ENCODE results near the gene PGC. TPM values are rescaled to one million over a fixed set of nuclear protein-coding genes. Genes with fewer than 3 reads are reported as not detected.

The PGC gene
- total RNA-seq, 2 experiments from 2014 or later, result not detected

DNA sequence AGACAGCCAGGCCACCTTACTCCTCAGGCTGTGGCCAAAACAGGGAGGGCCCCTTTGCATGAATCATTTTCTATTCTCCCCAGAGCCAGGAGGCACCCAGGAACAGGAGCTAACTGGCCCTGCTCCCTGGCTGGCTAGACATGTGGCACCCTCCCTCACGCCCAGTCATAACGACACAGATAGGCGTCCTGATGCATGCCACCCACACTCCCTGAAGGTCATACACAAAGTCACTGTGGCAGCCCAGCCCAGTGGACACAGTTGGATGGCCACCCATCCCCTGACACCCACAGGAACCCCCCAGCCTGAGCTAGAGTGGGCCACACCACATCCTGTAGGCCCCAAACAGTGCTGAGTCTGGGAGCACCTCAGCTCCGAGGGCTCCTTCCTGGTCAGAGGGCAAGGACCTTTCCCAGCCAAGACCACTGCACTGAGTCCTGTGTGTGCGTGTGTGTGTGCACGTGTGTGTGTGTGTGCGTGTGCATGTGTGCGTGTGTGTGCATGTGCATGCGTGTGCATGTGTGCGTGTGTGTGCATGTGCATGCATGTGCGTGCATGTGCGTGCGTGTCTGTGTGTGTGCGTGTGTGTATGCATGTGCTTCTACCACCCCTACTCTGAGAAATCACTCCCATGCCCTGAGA is 33.4 kb downstream of the PGC start:
- intact Hi-C loops (cut with micrococcal nuclease), result no loop called here
- no peaks in the 10 kb centered on the region for H3K36me3 Mint-ChIP-seq (ENCODE audit: low read depth)
- no peaks in the 10 kb centered on the region for H3K27me3 Mint-ChIP-seq (ENCODE audit: low read depth)
- peak; percentile 44 for DNase-seq
- H3K4me3 Mint-ChIP-seq, result no peak overlapping the region
- H3K4me1 Mint-ChIP-seq (ENCODE audit: low read depth), result peaks cover 15% of the 10 kb centered on the region
- no peaks in the 10 kb centered on the region for H3K9me3 Mint-ChIP-seq
- no peak overlapping the region for H3K27ac Mint-ChIP-seq
- CTCF ChIA-PET, result no interaction called here

DNA sequence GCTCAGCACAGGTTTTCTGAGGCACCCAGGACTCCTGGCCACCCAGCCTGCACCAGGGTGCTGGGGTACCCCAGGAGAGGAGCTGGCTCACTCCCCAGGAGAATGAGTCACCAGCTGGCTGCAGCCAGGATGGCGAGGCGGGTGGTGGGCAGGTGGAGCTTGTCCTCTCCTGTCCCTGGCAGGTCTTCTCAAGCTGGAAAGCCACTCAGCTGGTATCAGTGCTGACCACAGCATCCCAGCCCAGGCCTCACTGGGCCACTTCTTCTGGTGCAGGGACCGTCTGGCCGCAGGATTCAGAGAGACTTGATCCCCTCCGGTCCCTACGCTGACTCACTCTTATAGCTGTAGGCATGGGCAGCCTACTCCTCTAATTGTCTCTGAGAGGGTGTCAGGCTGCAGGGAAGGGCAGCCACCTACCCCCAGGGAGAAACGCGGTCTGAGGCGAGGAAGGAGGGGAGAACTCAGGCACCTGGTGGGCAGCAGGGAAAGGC is 34.0 kb downstream of the PGC start:
- CTCF ChIA-PET, result no interaction called here
- no peak overlapping the region for H3K27ac Mint-ChIP-seq
- H3K4me3 Mint-ChIP-seq, result no peak overlapping the region
- no peaks in the 10 kb centered on the region for H3K27me3 Mint-ChIP-seq (ENCODE audit: low read depth)
- intact Hi-C loops (cut with micrococcal nuclease), result no loop called here
- no peaks in the 10 kb centered on the region for H3K9me3 Mint-ChIP-seq
- DNase-seq, result no peak
- H3K4me1 Mint-ChIP-seq (ENCODE audit: low read depth), result peaks cover 19% of the 10 kb centered on the region
- H3K36me3 Mint-ChIP-seq (ENCODE audit: low read depth), result no peaks in the 10 kb centered on the region

- no peaks in the 10 kb centered on the region for H3K27me3 Mint-ChIP-seq (ENCODE audit: low read depth)
- no peaks in the 10 kb centered on the region for H3K9me3 Mint-ChIP-seq
- no peaks in the 10 kb centered on the region for H3K36me3 Mint-ChIP-seq (ENCODE audit: low read depth)
- no peak for DNase-seq
- H3K4me1 Mint-ChIP-seq (ENCODE audit: low read depth), result peaks cover 20% of the 10 kb centered on the region
- no peak overlapping the region for H3K27ac Mint-ChIP-seq
- intact Hi-C loops (cut with micrococcal nuclease), result no loop called here
- H3K4me3 Mint-ChIP-seq, result no peak overlapping the region
- CTCF ChIA-PET, result no interaction called here
These were observed 34.5 kb downstream of the PGC start for GRCh38 chr6:41712651-41713103.

GRCh38 chr6:41711323-41712038 is 35.7 kb downstream of the PGC start:
- Mint-ChIP-seq H3K4me1 (ENCODE audit: low read depth) (peaks cover 27% of the 10 kb centered on the region), H3K36me3 (ENCODE audit: low read depth) (no peaks in the 10 kb centered on the region), H3K27ac (no peak overlapping the region), H3K4me3 (no peak overlapping the region), H3K9me3 (no peaks in the 10 kb centered on the region), H3K27me3 (ENCODE audit: low read depth) (no peaks in the 10 kb centered on the region)
- no peak for DNase-seq
- intact Hi-C loops (cut with micrococcal nuclease), result no loop called here
- CTCF ChIA-PET, result interaction anchor here (0.6 kb wide), 1 partner anchor 448 kb away, joined by 4 read pairs; no protein-coding TSS in a partner anchor

DNA sequence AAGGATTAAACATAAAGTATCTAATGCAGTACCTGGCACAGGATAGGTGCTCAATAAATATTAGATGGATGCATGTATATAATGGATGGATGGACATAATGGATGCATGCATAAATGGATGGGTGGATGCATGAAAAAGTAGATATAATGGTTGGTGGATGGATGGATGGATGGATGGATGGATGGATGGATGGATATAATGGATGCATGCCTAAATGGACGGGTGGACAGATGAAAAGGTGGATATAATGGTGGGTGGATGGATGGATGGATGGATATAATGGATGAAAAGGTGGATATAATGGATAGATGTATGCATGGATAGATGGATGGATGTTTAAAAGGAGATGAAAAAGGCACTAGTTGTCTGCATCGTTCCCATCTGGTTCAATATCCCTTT is 37.8 kb downstream of the PGC start:
- Mint-ChIP-seq H3K4me1 (ENCODE audit: low read depth) (peaks cover 29% of the 10 kb centered on the region), H3K9me3 (no peaks in the 10 kb centered on the region), H3K27me3 (ENCODE audit: low read depth) (no peaks in the 10 kb centered on the region), H3K4me3 (no peak overlapping the region), H3K27ac (no peak overlapping the region), H3K36me3 (ENCODE audit: low read depth) (no peaks in the 10 kb centered on the region)
- DNase-seq, result no peak
- intact Hi-C loops (cut with micrococcal nuclease), result loop anchor here (10.0 kb wide), 1 partner anchor 335 kb away; no protein-coding TSS in a partner anchor
- CTCF ChIA-PET, result interaction anchor here (1.2 to 2.0 kb wide), 2 partner anchors 26 to 67 kb away, joined by 4 to 7 read pairs; no protein-coding TSS in a partner anchor

DNA sequence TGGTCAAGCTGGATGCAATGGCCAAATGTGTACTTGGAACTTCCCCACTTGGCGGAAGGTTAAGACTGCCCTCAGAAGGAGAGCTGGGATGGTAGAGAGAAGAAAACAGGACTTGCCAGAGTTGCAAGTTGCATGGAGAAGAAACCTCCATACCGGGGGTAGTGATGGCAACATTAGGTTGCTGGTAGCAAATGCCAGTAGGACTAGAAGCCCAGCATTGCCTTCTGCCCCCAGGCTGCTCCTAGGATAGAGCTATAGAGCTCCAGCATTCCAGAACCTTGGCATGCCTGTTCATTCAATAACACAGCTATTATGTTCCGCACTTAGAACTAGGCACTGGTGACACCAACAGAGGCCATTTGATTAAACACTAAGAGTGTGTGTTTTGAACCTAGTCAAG is 38.3 kb downstream of the PGC start:
- intact Hi-C loops (cut with micrococcal nuclease), result loop anchor here (10.0 kb wide), 1 partner anchor 336 kb away; no protein-coding TSS in a partner anchor
- CTCF ChIA-PET, result interaction anchor here (1.0 to 2.8 kb wide), 4 partner anchors 8 to 68 kb away, joined by 3 to 8 read pairs (median 6); no protein-coding TSS in a partner anchor
- DNase-seq, result no peak
- no peaks in the 10 kb centered on the region for H3K27me3 Mint-ChIP-seq (ENCODE audit: low read depth)
- H3K27ac Mint-ChIP-seq, result no peak overlapping the region
- no peaks in the 10 kb centered on the region for H3K36me3 Mint-ChIP-seq (ENCODE audit: low read depth)
- peaks cover 29% of the 10 kb centered on the region for H3K4me1 Mint-ChIP-seq (ENCODE audit: low read depth)
- no peaks in the 10 kb centered on the region for H3K9me3 Mint-ChIP-seq
- no peak overlapping the region for H3K4me3 Mint-ChIP-seq

GRCh38 chr6:41707565-41708200 is 39.5 kb downstream of the PGC start:
- CTCF ChIA-PET, result interaction anchor here (1.0 to 3.1 kb wide), 5 partner anchors 9 to 69 kb away, joined by 3 to 13 read pairs (median 7); no protein-coding TSS in a partner anchor
- peak overlapping the region; percentile 63 for H3K4me3 Mint-ChIP-seq
- peaks cover 29% of the 10 kb centered on the region for H3K4me1 Mint-ChIP-seq (ENCODE audit: low read depth)
- no peaks in the 10 kb centered on the region for H3K27me3 Mint-ChIP-seq (ENCODE audit: low read depth)
- DNase-seq, result peak; percentile 70
- intact Hi-C loops (cut with micrococcal nuclease), result loop anchor here (1.0 to 10.0 kb wide), 3 partner anchors 25 to 337 kb away; no protein-coding TSS in a partner anchor
- no peaks in the 10 kb centered on the region for H3K9me3 Mint-ChIP-seq
- H3K36me3 Mint-ChIP-seq (ENCODE audit: low read depth), result no peaks in the 10 kb centered on the region
- H3K27ac Mint-ChIP-seq, result peak overlapping the region; percentile 87

DNA sequence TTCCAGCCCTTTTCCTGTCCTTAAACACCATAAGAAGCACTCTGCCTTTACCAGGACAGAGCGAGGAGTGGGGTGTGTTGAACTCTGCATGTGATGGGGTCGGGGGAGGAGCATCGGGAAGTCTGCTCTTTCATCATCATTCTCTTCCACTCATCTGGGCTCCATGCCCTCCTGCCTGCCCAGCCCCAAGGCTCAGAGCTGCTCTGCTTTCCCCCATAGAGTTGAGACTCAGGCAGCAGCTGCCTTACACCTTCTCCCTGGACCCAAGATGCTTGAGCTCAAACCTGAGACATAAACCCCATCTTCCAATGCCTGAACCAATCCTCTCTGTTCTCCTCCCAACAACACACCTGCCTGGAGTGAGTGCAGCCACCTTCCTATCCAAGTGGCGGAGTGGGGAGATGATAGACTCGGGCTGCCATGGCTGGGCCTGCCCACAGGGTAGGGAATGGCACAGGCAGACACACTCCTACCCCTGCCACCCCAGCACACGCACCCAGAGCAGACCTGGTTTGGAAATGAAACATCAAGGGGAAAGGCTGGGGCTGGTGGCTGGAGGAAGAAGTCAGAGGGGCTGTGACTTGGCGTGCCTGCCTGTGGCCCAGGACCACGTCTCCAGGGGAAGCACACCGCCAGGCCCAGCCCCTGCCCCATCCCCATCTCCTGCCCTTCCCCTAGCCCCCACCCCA is 40.2 kb downstream of the PGC start:
- intact Hi-C loops (cut with micrococcal nuclease), result loop anchor here (1.0 to 10.0 kb wide), 5 partner anchors 24 to 338 kb away; partner anchors contain the start of gene TFEB
- no peaks in the 10 kb centered on the region for H3K9me3 Mint-ChIP-seq
- H3K36me3 Mint-ChIP-seq (ENCODE audit: low read depth), result no peaks in the 10 kb centered on the region
- H3K4me3 Mint-ChIP-seq, result peak overlapping the region; percentile 63
- CTCF ChIA-PET, result interaction anchor here (0.6 to 3.1 kb wide), 6 partner anchors 11 to 1703 kb away, joined by 3 to 13 read pairs (median 5); no protein-coding TSS in a partner anchor
- DNase-seq, result peak; percentile 35
- peak overlapping the region; percentile 87 for H3K27ac Mint-ChIP-seq
- H3K27me3 Mint-ChIP-seq (ENCODE audit: low read depth), result no peaks in the 10 kb centered on the region
- peaks cover 29% of the 10 kb centered on the region for H3K4me1 Mint-ChIP-seq (ENCODE audit: low read depth)

DNA sequence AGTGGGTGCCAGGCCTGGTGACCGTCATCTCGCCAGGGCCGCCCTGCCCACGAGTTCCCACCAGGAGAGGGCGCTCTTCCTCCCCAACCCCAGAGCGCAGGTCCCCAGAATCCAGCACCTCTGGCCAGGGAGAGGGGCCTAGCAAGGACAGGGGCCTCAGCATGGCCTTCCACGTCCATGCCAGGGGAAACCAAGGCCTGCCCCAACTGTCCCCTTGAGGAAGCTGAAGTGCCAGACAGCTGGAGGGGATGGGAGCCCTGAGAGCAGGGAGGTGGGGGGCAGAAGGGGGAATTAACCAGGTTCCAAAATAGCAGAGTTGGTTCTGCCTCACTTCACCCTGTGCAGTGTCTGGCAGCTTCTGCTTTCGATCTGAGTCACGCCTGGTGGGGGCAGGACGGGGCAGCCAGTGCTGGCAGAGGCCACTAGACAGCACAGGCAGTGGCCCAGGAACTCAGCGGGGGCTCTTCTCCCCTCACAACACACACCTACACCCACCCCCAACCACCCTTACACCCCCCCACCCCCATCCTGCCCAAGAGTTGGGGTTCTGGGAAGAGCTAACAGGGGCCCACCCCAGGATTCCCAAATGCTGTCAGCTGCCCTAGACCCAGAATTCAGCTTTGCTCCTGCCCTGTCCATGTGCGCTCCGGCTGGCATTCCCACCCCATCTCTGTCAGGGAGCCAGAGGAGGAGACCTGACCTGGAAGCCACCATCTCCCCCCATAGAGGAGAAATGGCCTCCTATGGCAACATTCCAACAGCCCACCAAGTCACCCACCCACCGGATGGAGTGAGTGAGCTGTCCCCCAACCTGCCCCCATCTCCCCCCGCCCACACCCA is 41.0 kb downstream of the PGC start:
- no peaks in the 10 kb centered on the region for H3K27me3 Mint-ChIP-seq (ENCODE audit: low read depth)
- H3K36me3 Mint-ChIP-seq (ENCODE audit: low read depth), result no peaks in the 10 kb centered on the region
- peak overlapping the region; percentile 87 for H3K27ac Mint-ChIP-seq
- CTCF ChIA-PET, result interaction anchor here (0.5 to 3.1 kb wide), 14 partner anchors 10 to 1703 kb away, joined by 3 to 13 read pairs (median 4); partner anchors contain the start of gene TOMM6
- peak overlapping the region; percentile 26 for H3K4me3 Mint-ChIP-seq
- peaks cover 29% of the 10 kb centered on the region for H3K4me1 Mint-ChIP-seq (ENCODE audit: low read depth)
- intact Hi-C loops (cut with micrococcal nuclease), result loop anchor here (1.0 to 10.0 kb wide), 4 partner anchors 23 to 339 kb away; partner anchors contain the start of gene TFEB
- H3K9me3 Mint-ChIP-seq, result no peaks in the 10 kb centered on the region
- DNase-seq, result peak; percentile 88

GRCh38 chr6:41705311-41705995 is 41.7 kb downstream of the PGC start:
- Mint-ChIP-seq H3K27ac (no peak overlapping the region), H3K27me3 (ENCODE audit: low read depth) (no peaks in the 10 kb centered on the region), H3K36me3 (ENCODE audit: low read depth) (no peaks in the 10 kb centered on the region), H3K4me3 (no peak overlapping the region), H3K4me1 (ENCODE audit: low read depth) (peaks cover 29% of the 10 kb centered on the region), H3K9me3 (no peaks in the 10 kb centered on the region)
- intact Hi-C loops (cut with micrococcal nuclease), result loop anchor here (10.0 kb wide), 1 partner anchor 339 kb away; no protein-coding TSS in a partner anchor
- no peak for DNase-seq
- CTCF ChIA-PET, result interaction anchor here (0.6 to 3.1 kb wide), 10 partner anchors 14 to 103 kb away, joined by 3 to 13 read pairs (median 4); partner anchors contain the start of gene TOMM6

All from activated naive CD4-positive, alpha-beta T cell treated with anti-CD3 and anti-CD28 coated beads for 36 hours (primary cell).